ENCODE results near the gene SYNE2.

GRCh38 chr14:63896278-63896720 lies 43.5 kb downstream of the SYNE2 start:
- TF ChIP-seq, protein P1, sequence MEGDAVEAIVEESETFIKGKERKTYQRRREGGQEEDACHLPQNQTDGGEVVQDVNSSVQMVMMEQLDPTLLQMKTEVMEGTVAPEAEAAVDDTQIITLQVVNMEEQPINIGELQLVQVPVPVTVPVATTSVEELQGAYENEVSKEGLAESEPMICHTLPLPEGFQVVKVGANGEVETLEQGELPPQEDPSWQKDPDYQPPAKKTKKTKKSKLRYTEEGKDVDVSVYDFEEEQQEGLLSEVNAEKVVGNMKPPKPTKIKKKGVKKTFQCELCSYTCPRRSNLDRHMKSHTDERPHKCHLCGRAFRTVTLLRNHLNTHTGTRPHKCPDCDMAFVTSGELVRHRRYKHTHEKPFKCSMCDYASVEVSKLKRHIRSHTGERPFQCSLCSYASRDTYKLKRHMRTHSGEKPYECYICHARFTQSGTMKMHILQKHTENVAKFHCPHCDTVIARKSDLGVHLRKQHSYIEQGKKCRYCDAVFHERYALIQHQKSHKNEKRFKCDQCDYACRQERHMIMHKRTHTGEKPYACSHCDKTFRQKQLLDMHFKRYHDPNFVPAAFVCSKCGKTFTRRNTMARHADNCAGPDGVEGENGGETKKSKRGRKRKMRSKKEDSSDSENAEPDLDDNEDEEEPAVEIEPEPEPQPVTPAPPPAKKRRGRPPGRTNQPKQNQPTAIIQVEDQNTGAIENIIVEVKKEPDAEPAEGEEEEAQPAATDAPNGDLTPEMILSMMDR (conservative IDR thresholded peaks at IDR 0.05; ENCODE audit: low read length), result no peak
- no peak for TF ChIP-seq EZH2phosphoT487 (IDR thresholded peaks at IDR 0.05; ENCODE audit: borderline replicate concordance, low read depth, low read length)
